NCI-H1436 (cell line): ENCODE results near the gene RTL5.
A peak's percentile ranks its signal among the peaks of the same experiment; 100 is the strongest.
"Not testable (repeated sequence)": the region's sequence is repeated elsewhere in the genome, so short reads cannot be mapped to it uniquely, and the experiment has no call there.

Experiments used
- DNase-seq: peaks from one replicate; lab custom pipeline; 2025; lab: John Stamatoyannopoulos, UW

RTL5 gene

GRCh38 chrX:72131317-72132294 is at the start of gene RTL5:
RTL5 (minus strand) TSS chrX:72131915.
- DNase-seq: peak; percentile 98

GRCh38 chrX:72180539-72180938 is 48.8 kb upstream of the RTL5 start:
- DNase-seq: no peak

GRCh38 chrX:72176981-72177380 is 45.3 kb upstream of the RTL5 start:
- DNase-seq: no peak

- not testable (repeated sequence) for DNase-seq
Measured at GRCh38 chrX:72176289-72176688, 44.6 kb upstream of the RTL5 start.

- DNase-seq: no peak
Measured at GRCh38 chrX:72169008-72169728, 37.5 kb upstream of the RTL5 start.

GRCh38 chrX:72165551-72165950 is 33.8 kb upstream of the RTL5 start:
- DNase-seq: no peak

GRCh38 chrX:72159769-72160168 is 28.1 kb upstream of the RTL5 start:
- DNase-seq: no peak

GRCh38 chrX:72158773-72159172 is 27.1 kb upstream of the RTL5 start:
- DNase-seq: no peak

- DNase-seq: no peak
Measured at GRCh38 chrX:72146527-72146926, 14.8 kb upstream of the RTL5 start.

GRCh38 chrX:72145181-72145580 is 13.5 kb upstream of the RTL5 start:
- DNase-seq: no peak

GRCh38 chrX:72143609-72143907 is 11.8 kb upstream of the RTL5 start:
- no peak for DNase-seq

- no peak for DNase-seq
Measured at GRCh38 chrX:72142794-72143608, 11.3 kb upstream of the RTL5 start.

GRCh38 chrX:72142094-72142793 is 10.5 kb upstream of the RTL5 start:
- peak; percentile 96 for DNase-seq

GRCh38 chrX:72141372-72142004 is 9.8 kb upstream of the RTL5 start:
- no peak for DNase-seq

- no peak for DNase-seq
Measured at GRCh38 chrX:72139538-72139937, 7.8 kb upstream of the RTL5 start.

- DNase-seq: no peak
Measured at GRCh38 chrX:72137846-72138495, 6.3 kb upstream of the RTL5 start.

GRCh38 chrX:72133851-72134546 is 2.3 kb upstream of the RTL5 start:
- no peak for DNase-seq

- no peak for DNase-seq
Measured at GRCh38 chrX:72132456-72132855, 741 bp upstream of the RTL5 start.

GRCh38 chrX:72130762-72131250 is 909 bp downstream of the RTL5 start:
- DNase-seq: no peak

- DNase-seq: no peak
Measured at GRCh38 chrX:72130156-72130761, 1.5 kb downstream of the RTL5 start.
